H9 (cell line): ENCODE data around the gene DES. TPM values are rescaled to one million over a fixed set of nuclear protein-coding genes. Genes with fewer than 3 reads are reported as not detected.

Experiments
- DNase-seq: peaks from one replicate; pipeline ENCODE4 v3.0.0-alpha.2; 2017
- H2AFZ ChIP-seq: one replicate; pipeline ENCODE4 v1.6.1; 2013; ENCODE audit warnings: mild to moderate bottlenecking, low read length, control low read depth, moderate library complexity
- H2AK5ac ChIP-seq: 2 replicates; pipeline ENCODE4 v1.6.1; 2013; ENCODE audit warnings: low read length, control low read depth, mixed read lengths; ENCODE audit not compliant: insufficient read length
- H2BK120ac ChIP-seq: one replicate; pipeline ENCODE4 v1.6.1; 2013; ENCODE audit warnings: low read depth, mild to moderate bottlenecking, low read length, control low read depth, inconsistent platforms; ENCODE audit not compliant: poor library complexity, severe bottlenecking
- H2BK12ac ChIP-seq: 2 replicates; pipeline ENCODE4 v1.6.1; 2013; ENCODE audit warnings: low read length, control low read depth, mixed read lengths, low read depth; ENCODE audit not compliant: insufficient read length
- H2BK15ac ChIP-seq: 2 replicates; pipeline ENCODE4 v1.6.1; 2013; ENCODE audit warnings: low read depth, low read length, control low read depth
- H2BK20ac ChIP-seq: one replicate; pipeline ENCODE4 v1.6.1; 2013; ENCODE audit warnings: low read depth, mild to moderate bottlenecking, low read length, control low read depth, inconsistent platforms; ENCODE audit not compliant: poor library complexity, severe bottlenecking
- H2BK5ac ChIP-seq: 2 replicates; pipeline ENCODE4 v1.6.1; 2013; ENCODE audit warnings: low read length, control low read depth, mixed read lengths; ENCODE audit not compliant: insufficient read length
- H3K14ac ChIP-seq: 2 replicates; pipeline ENCODE4 v1.6.1; 2013; ENCODE audit warnings: low read length, control low read depth; ENCODE audit not compliant: insufficient read depth
- H3K18ac ChIP-seq: 2 replicates; pipeline ENCODE4 v1.6.1; 2013; ENCODE audit warnings: low read depth, mild to moderate bottlenecking, mixed read lengths, low read length, control low read depth; ENCODE audit not compliant: insufficient read length
- H3K23ac ChIP-seq: 2 replicates; pipeline ENCODE4 v1.6.1; 2013; ENCODE audit warnings: low read length, control low read depth, mixed read lengths, low read depth; ENCODE audit not compliant: insufficient read length
- H3K23me2 ChIP-seq: 2 replicates; pipeline ENCODE4 v1.6.1; 2013; ENCODE audit warnings: low read depth, mild to moderate bottlenecking, mixed read lengths, low read length, control low read depth; ENCODE audit not compliant: insufficient read length, poor library complexity, severe bottlenecking
- H3K27ac ChIP-seq: 2 replicates; pipeline ENCODE4 v1.5.1; 2013; ENCODE audit warnings: low read length, control low read depth, mixed read lengths, low read depth; ENCODE audit not compliant: insufficient read length
- H3K27me3 ChIP-seq: 2 replicates; pipeline ENCODE4 v1.6.1; 2013; ENCODE audit warnings: low read length, control low read depth, inconsistent platforms; ENCODE audit not compliant: insufficient read depth
- H3K4ac ChIP-seq: 2 replicates; pipeline ENCODE4 v1.6.1; 2013; ENCODE audit warnings: low read depth, mild to moderate bottlenecking, control low read depth, inconsistent platforms, low read length, moderate library complexity
- H3K4me1 ChIP-seq: 2 replicates; pipeline ENCODE4 v1.6.1; 2013; ENCODE audit warnings: low read length, control low read depth, inconsistent platforms; ENCODE audit not compliant: insufficient read depth
- H3K4me2 ChIP-seq: 2 replicates; pipeline ENCODE4 v1.6.1; 2013; ENCODE audit warnings: low read length, control low read depth, mixed read lengths; ENCODE audit not compliant: insufficient read length, insufficient read depth
- H3K56ac ChIP-seq: 2 replicates; pipeline ENCODE4 v1.6.1; 2013; ENCODE audit warnings: low read depth, mild to moderate bottlenecking, mixed read lengths, low read length, control low read depth; ENCODE audit not compliant: insufficient read length
- H3K79me1 ChIP-seq: 2 replicates; pipeline ENCODE4 v1.6.1; 2013; ENCODE audit warnings: low read depth, mild to moderate bottlenecking, moderate library complexity, low read length, control low read depth, inconsistent platforms; ENCODE audit not compliant: insufficient read depth, poor library complexity, severe bottlenecking
- H3K79me2 ChIP-seq: 2 replicates; pipeline ENCODE4 v1.6.1; 2013; ENCODE audit warnings: low read length, control low read depth, inconsistent platforms; ENCODE audit not compliant: insufficient read depth
- H3K9ac ChIP-seq: 2 replicates; pipeline ENCODE4 v1.6.1; 2013; ENCODE audit warnings: low read length, control low read depth, mixed read lengths; ENCODE audit not compliant: insufficient read length; ENCODE audit errors: extremely low read depth
- H3K9me3 ChIP-seq: one replicate; pipeline ENCODE4 v1.6.1; 2013; ENCODE audit warnings: low read depth, low read length, inconsistent platforms; ENCODE audit not compliant: control insufficient read depth
- H3T11ph ChIP-seq: one replicate; pipeline ENCODE4 v1.6.1; 2013; ENCODE audit warnings: mild to moderate bottlenecking, low read length, control low read depth, inconsistent platforms
- H4K20me1 ChIP-seq: one replicate; pipeline ENCODE4 v1.6.1; 2013; ENCODE audit not compliant: control insufficient read depth, insufficient read length, insufficient read depth
- H4K5ac ChIP-seq: 2 replicates; pipeline ENCODE4 v1.6.1; 2013; ENCODE audit warnings: low read depth, mild to moderate bottlenecking, mixed read lengths, low read length, control low read depth; ENCODE audit not compliant: insufficient read length
- H4K8ac ChIP-seq: replicated peaks from 2 replicates; pipeline ENCODE4 v1.6.1; 2013; ENCODE audit warnings: low read length, control low read depth, mixed read lengths, low read depth; ENCODE audit not compliant: insufficient read length
- H4K91ac ChIP-seq: 2 replicates; pipeline ENCODE4 v1.6.1; 2013; ENCODE audit warnings: low read depth, mild to moderate bottlenecking, moderate library complexity, mixed read lengths, low read length, control low read depth; ENCODE audit not compliant: insufficient read length
- H3K27ac Mint-ChIP-seq, 3 experiments: 2 replicates in 2 of 3; 3 replicates in 1 of 3; pipeline ENCODE4 v1.8.0; 2020 to 2021; ENCODE audit warnings: mixed read lengths in 3 of 3, mild to moderate bottlenecking in 1 of 3, moderate library complexity in 1 of 3
- H3K27me3 Mint-ChIP-seq: 2 replicates; pipeline ENCODE4 v1.8.0; 2021; ENCODE audit warnings: low read depth, mild to moderate bottlenecking, moderate library complexity, mixed read lengths
- H3K36me3 Mint-ChIP-seq, 3 experiments: 2 replicates in 2 of 3; 3 replicates in 1 of 3; pipeline ENCODE4 v1.8.0; 2020 to 2021; ENCODE audit warnings: low read depth in 3 of 3, mixed read lengths in 3 of 3; ENCODE audit not compliant: insufficient read depth in 1 of 3
- H3K4me1 Mint-ChIP-seq, 2 experiments: 2 replicates each; pipeline ENCODE4 v1.8.0; 2020; ENCODE audit warnings: mixed read lengths in 2 of 2
- H3K4me3 Mint-ChIP-seq, 2 experiments: 2 replicates in 1 of 2; 3 replicates in 1 of 2; pipeline ENCODE4 v1.8.0; 2020 to 2021; ENCODE audit warnings: mild to moderate bottlenecking in 2 of 2, mixed read lengths in 2 of 2, moderate library complexity in 1 of 2
- H3K9me3 Mint-ChIP-seq, 2 experiments: 2 replicates in 1 of 2; 3 replicates in 1 of 2; pipeline ENCODE4 v1.8.0; 2020; ENCODE audit warnings: mild to moderate bottlenecking in 2 of 2, mixed read lengths in 2 of 2, moderate library complexity in 1 of 2
- CTCF ChIP-seq: fragments of 200-600 bp; sonication (generic); conservative IDR thresholded peaks from 3 replicates; pipeline ENCODE4 v1.8.0; 2021; ENCODE audit warnings: antibody characterized with exemption, mild to moderate bottlenecking
- WGBS: extraction: QIAGEN DNeasy Blood & Tissue Kit; methylation state at CpG from one replicate; pipeline ENCODE4 v1.1.7; 2013; ENCODE audit warnings: missing lambda C conversion rate, low lambda C conversion rate, mixed read lengths; ENCODE audit not compliant: insufficient read length; ENCODE audit errors: extremely low coverage; 5-methylcytosine and 5-hydroxymethylcytosine counted together
- total RNA-seq: library from RNA; stranded (reverse); gene quantifications from 2 replicates; pipeline ENCODE4 v1.2.1, GENCODE V29; 2021

DES gene
- total RNA-seq, 1 experiment from 2014 or later, result 4.6 TPM

DNA sequence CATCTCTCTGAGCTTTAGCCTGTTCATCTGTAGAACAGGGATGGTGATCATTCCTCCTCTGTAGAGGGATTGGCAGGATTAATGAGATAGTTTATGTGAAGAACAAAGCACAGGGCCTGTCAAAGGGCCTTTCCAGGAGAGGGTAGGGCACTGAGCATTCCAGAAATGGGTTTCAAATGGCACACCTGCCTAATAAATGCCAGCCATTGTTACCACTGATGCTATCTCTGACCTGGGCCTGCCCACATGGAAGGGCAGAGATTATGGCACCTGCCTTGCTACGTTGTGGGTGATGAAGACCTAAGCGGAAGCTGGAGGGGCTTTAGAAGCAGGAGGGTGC lies 49.5 kb downstream of the DES start:
- Histone ChIP-seq H2BK15ac (no peak overlapping the region), H2BK120ac (no peak overlapping the region), H2BK20ac (no peak overlapping the region), H2BK5ac (no peak overlapping the region), H4K91ac (no peak overlapping the region), H3K79me2 (no peaks in the 10 kb centered on the region), H4K20me1 (no peaks in the 10 kb centered on the region), H3K18ac (no peak overlapping the region), H3K4me1 (no peaks in the 10 kb centered on the region), H3K56ac (no peak overlapping the region), H2AFZ (no peak overlapping the region), H3K23ac (no peak overlapping the region), H3K23me2 (no peaks in the 10 kb centered on the region), H2AK5ac (no peak overlapping the region), H3K79me1 (no peaks in the 10 kb centered on the region), H2BK12ac (no peak overlapping the region), H3K14ac (no peak overlapping the region), H3T11ph (no peak overlapping the region), H4K5ac (no peak overlapping the region), H3K4me2 (no peak overlapping the region), H3K9ac (no peak overlapping the region), H3K4ac (no peak overlapping the region), H3K9me3 (no peaks in the 10 kb centered on the region), H3K27ac (no peak overlapping the region), H3K27me3 (no peaks in the 10 kb centered on the region), H4K8ac (no peak overlapping the region)
- no peak for TF ChIP-seq CTCF
- no peak overlapping the region; a peak in 1 of 7 replicates for H3K27ac Mint-ChIP-seq
- H3K36me3 Mint-ChIP-seq, result peaks cover 0 to 12% (median 5%) of the 10 kb centered on the region in 3 experiments; a peak in 5 of 7 replicates
- no peak overlapping the region for H3K4me3 Mint-ChIP-seq
- no CpG with 5 or more reads among the region's 2 CpGs for WGBS
- no peaks in the 10 kb centered on the region for H3K4me1 Mint-ChIP-seq
- DNase-seq, result no peak
- H3K9me3 Mint-ChIP-seq, result no peaks in the 10 kb centered on the region; a peak in 1 of 5 replicates
- H3K27me3 Mint-ChIP-seq, result peaks cover 5% of the 10 kb centered on the region; the same call in 1 of the 2 replicates
